Right lobe of liver (tissue), 4 donors: ENCODE data around the gene MYO5B.

Experiments
- CTCF ChIP-seq, 4 donors: fragments of 200-600 bp in 3 of 4; fragments of 450-650 bp in 1 of 4; IDR thresholded peaks; one replicate each; pipeline versions ENCODE4 v1.5.1 to v1.8.0; 2016 to 2022; ENCODE audit warnings: antibody characterized with exemption in 4 of 4, mild to moderate bottlenecking in 2 of 4
- POLR2A ChIP-seq: fragments of 450-650 bp; IDR thresholded peaks from one replicate; pipeline ENCODE4 v1.6.1; 2017; ENCODE audit warnings: antibody characterized with exemption, mild to moderate bottlenecking
- donor health status: DM: no; HTN: no; CAD: no.
- donor health status: DM: no; HTN: no; CAD: no.
- donor health status: DM: no; HTN: yes; CAD: no.

GRCh38 chr18:50126471-50126870 lies 68.5 kb downstream of the MYO5B start:
- no peak for TF ChIP-seq CTCF (IDR thresholded peaks at IDR 0.05)
- TF ChIP-seq POLR2A, result no peak
